Mesothelial cell of epicardium (in vitro differentiated cells): ENCODE measurements around the gene POLR3F. TPM values are rescaled to one million over a fixed set of nuclear protein-coding genes. Genes with fewer than 3 reads are reported as not detected.
A peak's percentile ranks its signal among the peaks of the same experiment; 100 is the strongest.
"Not testable (repeated sequence)": the region's sequence is repeated elsewhere in the genome, so short reads cannot be mapped to it uniquely, and the experiment has no call there.

ENCODE experiments used
- DNase-seq, 2 experiments: peaks; one replicate each; pipeline ENCODE4 v3.0.0; 2021; ENCODE audit warnings: low spot score in 2 of 2; ENCODE audit not compliant: unreplicated experiment in 2 of 2
- H3K27ac Mint-ChIP-seq: 2 replicates; pipeline ENCODE4 v1.8.0; 2021; ENCODE audit warnings: mixed read lengths
- H3K27me3 Mint-ChIP-seq: 2 replicates; pipeline ENCODE4 v1.8.0; 2021; ENCODE audit warnings: low read depth, mixed read lengths
- H3K36me3 Mint-ChIP-seq: 2 replicates; pipeline ENCODE4 v1.8.0; 2021; ENCODE audit warnings: mixed read lengths
- H3K4me1 Mint-ChIP-seq: 2 replicates; pipeline ENCODE4 v1.8.0; 2021; ENCODE audit warnings: mixed read lengths
- H3K4me3 Mint-ChIP-seq: 2 replicates; pipeline ENCODE4 v1.8.0; 2021; ENCODE audit warnings: mild to moderate bottlenecking, moderate library complexity, mixed read lengths
- H3K9me3 Mint-ChIP-seq: 2 replicates; pipeline ENCODE4 v1.8.0; 2021; ENCODE audit warnings: mixed read lengths
- total RNA-seq: library from RNA; stranded (reverse); gene quantifications from 3 replicates; pipeline ENCODE4 v1.2.1, GENCODE V29; 2021
- TF ChIP-seq, protein P1 (sequence below): fragments of 200-600 bp; sonication (generic); IDR thresholded peaks from one replicate; pipeline ENCODE4 v1.5.0; 2021; ENCODE audit warnings: antibody characterized with exemption; ENCODE audit not compliant: unreplicated experiment

The POLR3F gene
- total RNA-seq, 1 donor from 2014 or later = 12.2 TPM

DNA sequence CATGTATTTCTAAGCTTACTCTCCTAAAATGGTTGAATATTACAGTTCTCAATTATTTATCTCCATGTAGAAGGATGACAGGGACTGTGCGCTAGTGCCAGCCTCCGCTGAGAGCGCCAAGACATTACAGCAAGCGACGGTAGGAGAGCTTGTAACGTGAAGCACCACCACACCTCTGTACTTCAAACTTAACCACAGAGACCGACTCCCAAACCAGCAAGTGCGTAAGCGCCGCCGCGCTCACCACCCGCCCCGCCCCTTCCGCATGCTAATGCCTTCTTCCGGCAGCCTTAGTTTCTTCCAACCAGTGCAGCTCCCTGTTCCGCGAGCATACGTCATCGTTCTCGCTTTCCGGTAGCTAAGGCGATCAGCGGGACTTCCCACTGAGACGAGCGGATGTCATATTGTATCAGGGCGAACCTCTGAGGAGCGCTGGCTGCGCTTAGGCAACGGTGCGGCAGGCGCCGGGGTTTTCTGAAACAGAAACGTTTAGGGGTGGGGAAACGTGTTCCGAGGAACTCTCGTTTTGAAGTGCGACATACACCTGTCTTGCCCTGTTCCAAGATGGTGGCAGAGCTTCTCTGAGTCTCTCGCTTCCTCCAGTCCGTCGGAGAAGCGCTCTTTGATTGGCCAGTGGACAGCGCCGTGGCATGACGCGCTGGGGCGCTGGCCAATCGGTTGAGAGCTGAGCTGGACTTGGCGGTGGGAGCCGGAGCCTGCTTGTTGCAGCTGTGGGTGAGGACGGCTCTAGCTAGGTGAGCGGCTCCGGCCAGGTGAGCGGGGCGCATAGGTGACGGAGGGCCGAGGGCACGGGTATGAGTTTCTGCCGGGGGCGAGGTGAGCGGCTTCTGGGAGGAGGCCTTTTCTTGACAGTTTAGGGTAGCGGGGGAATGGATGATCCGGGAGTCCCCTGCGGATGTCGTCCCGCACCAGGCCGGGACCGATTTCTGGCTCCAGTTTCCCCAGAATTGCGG is 40.3 kb downstream of the POLR3F start, which contains the start of gene SEC23B:
Gene SEC23B (plus strand): TSS at position 723 of the 974 bp plus-strand sequence. CDS start 2,896 bp downstream, outside the sequence.
- Mint-ChIP-seq H3K9me3 (no peaks in the 10 kb centered on the region), H3K4me1 (peaks cover 20% of the 10 kb centered on the region), H3K27me3 (peaks cover 8% of the 10 kb centered on the region), H3K4me3 (peak within 1 kb of the TSS; percentile 100), H3K27ac (peak within 1 kb of the TSS; percentile 100), H3K36me3 (peaks cover 6% of the 10 kb centered on the region)
- peak; percentile 87 to 95 for DNase-seq
- TF ChIP-seq, protein P1, sequence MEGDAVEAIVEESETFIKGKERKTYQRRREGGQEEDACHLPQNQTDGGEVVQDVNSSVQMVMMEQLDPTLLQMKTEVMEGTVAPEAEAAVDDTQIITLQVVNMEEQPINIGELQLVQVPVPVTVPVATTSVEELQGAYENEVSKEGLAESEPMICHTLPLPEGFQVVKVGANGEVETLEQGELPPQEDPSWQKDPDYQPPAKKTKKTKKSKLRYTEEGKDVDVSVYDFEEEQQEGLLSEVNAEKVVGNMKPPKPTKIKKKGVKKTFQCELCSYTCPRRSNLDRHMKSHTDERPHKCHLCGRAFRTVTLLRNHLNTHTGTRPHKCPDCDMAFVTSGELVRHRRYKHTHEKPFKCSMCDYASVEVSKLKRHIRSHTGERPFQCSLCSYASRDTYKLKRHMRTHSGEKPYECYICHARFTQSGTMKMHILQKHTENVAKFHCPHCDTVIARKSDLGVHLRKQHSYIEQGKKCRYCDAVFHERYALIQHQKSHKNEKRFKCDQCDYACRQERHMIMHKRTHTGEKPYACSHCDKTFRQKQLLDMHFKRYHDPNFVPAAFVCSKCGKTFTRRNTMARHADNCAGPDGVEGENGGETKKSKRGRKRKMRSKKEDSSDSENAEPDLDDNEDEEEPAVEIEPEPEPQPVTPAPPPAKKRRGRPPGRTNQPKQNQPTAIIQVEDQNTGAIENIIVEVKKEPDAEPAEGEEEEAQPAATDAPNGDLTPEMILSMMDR = no peak

DNA sequence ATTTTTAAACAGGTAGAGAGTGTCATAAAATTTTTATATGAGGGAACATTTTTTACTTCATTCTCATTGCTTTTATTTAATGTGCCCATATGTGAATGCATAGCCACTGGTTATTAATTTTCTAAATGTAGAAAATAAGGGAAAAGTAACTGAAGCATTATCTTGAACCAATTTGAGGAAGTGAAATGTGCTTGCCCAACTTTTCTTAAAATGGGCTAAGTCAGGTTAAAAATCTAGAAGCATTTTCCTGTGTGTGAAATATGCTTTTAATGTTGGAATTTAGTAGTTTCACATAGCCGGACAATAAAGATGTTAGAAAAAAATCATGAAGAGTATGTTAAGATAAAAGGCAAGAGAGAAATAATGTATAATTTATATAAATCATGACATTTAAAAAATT is 44.4 kb downstream of the POLR3F start:
- peaks cover 20% of the 10 kb centered on the region for H3K4me1 Mint-ChIP-seq
- H3K27me3 Mint-ChIP-seq = no peaks in the 10 kb centered on the region
- no peak for DNase-seq
- TF ChIP-seq, protein P1 = no peak
- H3K36me3 Mint-ChIP-seq = peaks cover 17% of the 10 kb centered on the region
- H3K27ac Mint-ChIP-seq = no peak overlapping the region
- H3K9me3 Mint-ChIP-seq = no peaks in the 10 kb centered on the region
- H3K4me3 Mint-ChIP-seq = no peak overlapping the region

DNA sequence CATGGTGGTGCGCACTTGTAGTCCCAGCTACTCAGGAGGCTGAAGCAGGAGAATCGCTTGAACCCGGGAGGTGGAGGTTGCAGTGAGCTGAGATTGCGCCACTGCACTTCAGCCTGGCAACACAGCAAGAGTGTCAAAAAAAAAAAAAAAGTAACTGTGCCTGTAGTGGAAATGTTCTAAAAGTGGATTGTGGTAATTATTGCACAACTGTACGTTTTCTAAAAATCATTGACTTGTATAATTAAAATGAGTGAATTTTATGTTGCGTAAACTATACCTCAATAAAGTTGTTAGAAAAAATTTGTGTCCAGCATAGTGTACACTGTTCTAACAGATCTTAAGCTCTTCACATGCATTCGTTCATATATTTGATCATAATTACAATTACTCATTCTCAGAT is 46.0 kb downstream of the POLR3F start:
- TF ChIP-seq, protein P1 = no peak
- no peak for DNase-seq
- Mint-ChIP-seq H3K4me1 (peaks cover 10% of the 10 kb centered on the region), H3K36me3 (peaks cover 17% of the 10 kb centered on the region), H3K4me3 (no peak overlapping the region), H3K9me3 (no peaks in the 10 kb centered on the region), H3K27me3 (no peaks in the 10 kb centered on the region), H3K27ac (no peak overlapping the region)

GRCh38 chr20:18514127-18514526 is 46.9 kb downstream of the POLR3F start:
- Mint-ChIP-seq H3K4me1 (peaks cover 2% of the 10 kb centered on the region), H3K27me3 (no peaks in the 10 kb centered on the region), H3K9me3 (no peaks in the 10 kb centered on the region), H3K36me3 (peaks cover 17% of the 10 kb centered on the region), H3K27ac (no peak overlapping the region), H3K4me3 (no peak overlapping the region)
- DNase-seq = no peak
- TF ChIP-seq, protein P1 = no peak

- H3K27me3 Mint-ChIP-seq = no peaks in the 10 kb centered on the region
- H3K9me3 Mint-ChIP-seq = no peaks in the 10 kb centered on the region
- TF ChIP-seq, protein P1 = no peak
- peaks cover 17% of the 10 kb centered on the region for H3K36me3 Mint-ChIP-seq
- DNase-seq = no peak
- no peak overlapping the region for H3K27ac Mint-ChIP-seq
- no peaks in the 10 kb centered on the region for H3K4me1 Mint-ChIP-seq
- no peak overlapping the region for H3K4me3 Mint-ChIP-seq
These were observed 48.8 kb downstream of the POLR3F start for GRCh38 chr20:18515973-18516372.

- not testable (repeated sequence) for H3K27me3 Mint-ChIP-seq, H3K4me3 Mint-ChIP-seq, H3K9me3 Mint-ChIP-seq, H3K4me1 Mint-ChIP-seq, DNase-seq, H3K27ac Mint-ChIP-seq
- peaks cover 15% of the 10 kb centered on the region for H3K36me3 Mint-ChIP-seq
These were observed 54.9 kb downstream of the POLR3F start for GRCh38 chr20:18522066-18522465.
